Astrocyte of the cerebellum (primary cell): ENCODE results near the gene SLAMF8.
A peak's percentile ranks its signal among the peaks of the same experiment; 100 is the strongest.

ENCODE experiments used
- DNase-seq: peaks from one replicate; pipeline ENCODE4 v3.0.0-alpha.2; 2011; ENCODE audit warnings: low read depth
- H3K4me3 ChIP-seq: 2 replicates; pipeline ENCODE4 v1.5.1; 2011; ENCODE audit warnings: mild to moderate bottlenecking, low read depth, low read length, moderate library complexity
- in situ Hi-C: cut with HindIII; loops from 2 replicates; pipeline ENCODE4 v1.10.0; 2017; ENCODE audit warnings: low sequenced_read_pairs
- TF ChIP-seq, protein P1 (sequence below): IDR thresholded peaks from 2 replicates; pipeline ENCODE4 v1.5.1; 2012; ENCODE audit warnings: low read length, low read depth, moderate library complexity, mild to moderate bottlenecking; ENCODE audit errors: missing control alignments

SLAMF8 gene

DNA sequence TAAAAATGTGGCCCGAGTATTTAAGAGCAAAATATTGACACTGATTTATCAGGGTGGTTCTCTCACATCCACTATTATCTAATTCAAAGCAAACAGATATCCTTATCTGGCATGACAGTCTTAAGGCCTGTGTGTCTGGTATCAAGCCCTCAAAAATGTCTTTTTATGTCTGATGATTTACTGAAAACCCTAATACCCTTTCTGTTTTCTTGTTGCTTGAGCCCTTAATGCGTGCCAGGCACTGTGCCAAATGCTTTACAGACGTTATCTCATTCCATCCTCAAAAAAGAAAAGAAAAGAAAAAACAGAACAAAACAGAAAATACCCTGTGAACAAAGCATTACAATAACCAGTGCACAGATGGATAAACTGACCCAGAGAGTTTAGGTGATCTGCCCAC is 40.2 kb upstream of the SLAMF8 start:
- TF ChIP-seq, protein P1, sequence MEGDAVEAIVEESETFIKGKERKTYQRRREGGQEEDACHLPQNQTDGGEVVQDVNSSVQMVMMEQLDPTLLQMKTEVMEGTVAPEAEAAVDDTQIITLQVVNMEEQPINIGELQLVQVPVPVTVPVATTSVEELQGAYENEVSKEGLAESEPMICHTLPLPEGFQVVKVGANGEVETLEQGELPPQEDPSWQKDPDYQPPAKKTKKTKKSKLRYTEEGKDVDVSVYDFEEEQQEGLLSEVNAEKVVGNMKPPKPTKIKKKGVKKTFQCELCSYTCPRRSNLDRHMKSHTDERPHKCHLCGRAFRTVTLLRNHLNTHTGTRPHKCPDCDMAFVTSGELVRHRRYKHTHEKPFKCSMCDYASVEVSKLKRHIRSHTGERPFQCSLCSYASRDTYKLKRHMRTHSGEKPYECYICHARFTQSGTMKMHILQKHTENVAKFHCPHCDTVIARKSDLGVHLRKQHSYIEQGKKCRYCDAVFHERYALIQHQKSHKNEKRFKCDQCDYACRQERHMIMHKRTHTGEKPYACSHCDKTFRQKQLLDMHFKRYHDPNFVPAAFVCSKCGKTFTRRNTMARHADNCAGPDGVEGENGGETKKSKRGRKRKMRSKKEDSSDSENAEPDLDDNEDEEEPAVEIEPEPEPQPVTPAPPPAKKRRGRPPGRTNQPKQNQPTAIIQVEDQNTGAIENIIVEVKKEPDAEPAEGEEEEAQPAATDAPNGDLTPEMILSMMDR: no peak
- no peak overlapping the region for H3K4me3 ChIP-seq
- no peak for DNase-seq
- in situ Hi-C loops: loop anchor here (25.0 kb wide), 1 partner anchor 226 kb away; no protein-coding TSS in a partner anchor

DNA sequence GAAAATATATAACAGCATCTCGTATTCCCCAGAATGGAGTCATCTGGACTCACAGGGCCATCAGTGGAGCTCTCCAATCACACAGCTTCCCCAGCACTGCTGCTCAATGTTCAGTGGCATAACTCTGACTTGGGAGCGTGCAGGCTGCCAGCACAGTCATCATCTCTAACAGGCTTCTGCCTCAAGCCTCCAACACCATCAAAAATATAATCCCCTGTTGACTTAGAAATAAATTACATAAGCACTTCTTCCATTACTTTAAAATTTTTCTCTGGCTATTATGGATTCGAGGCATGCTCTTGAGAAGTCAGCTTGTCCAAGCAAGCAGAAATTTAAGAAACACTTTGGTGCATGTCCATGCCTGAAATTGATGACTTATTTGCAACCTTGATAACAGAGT is 39.7 kb upstream of the SLAMF8 start:
- no peak for DNase-seq
- no peak overlapping the region for H3K4me3 ChIP-seq
- TF ChIP-seq, protein P1: no peak
- in situ Hi-C loops: loop anchor here (25.0 kb wide), 1 partner anchor 225 kb away; no protein-coding TSS in a partner anchor

DNA sequence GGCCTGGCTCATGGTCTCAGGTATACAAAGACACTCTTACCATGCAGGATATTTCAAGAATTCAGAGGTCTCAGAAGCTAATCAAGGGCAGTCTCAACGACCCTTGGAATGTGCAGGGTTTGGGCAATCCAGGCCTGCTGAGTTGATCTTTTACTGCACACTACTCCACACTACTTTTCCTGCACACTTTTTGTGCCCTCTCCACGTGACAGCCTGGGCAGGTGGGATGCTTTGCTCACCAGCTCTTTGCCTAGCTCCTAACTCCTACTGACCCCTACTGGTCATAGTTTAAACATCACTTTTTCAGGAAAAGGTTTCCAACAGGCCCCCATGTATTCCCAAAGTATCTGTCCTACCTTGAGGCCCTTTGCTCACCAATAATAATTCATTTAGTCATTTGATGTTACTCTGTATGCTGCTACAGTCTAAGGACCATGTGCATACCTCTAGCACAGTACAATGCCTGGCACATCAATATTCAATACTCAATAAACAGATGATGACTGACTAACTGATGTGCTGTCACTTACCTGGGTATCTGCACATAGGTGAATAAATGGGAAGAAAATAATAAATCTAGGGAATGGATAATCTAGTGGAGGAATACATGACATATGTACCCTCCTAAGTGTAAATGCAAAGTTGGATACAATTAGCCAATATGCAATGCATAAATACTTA is 36.3 kb upstream of the SLAMF8 start:
- TF ChIP-seq, protein P1: peak; percentile 66
- in situ Hi-C loops: loop anchor here (25.0 kb wide), 1 partner anchor 222 kb away; no protein-coding TSS in a partner anchor
- DNase-seq: no peak
- H3K4me3 ChIP-seq: no peak overlapping the region

DNA sequence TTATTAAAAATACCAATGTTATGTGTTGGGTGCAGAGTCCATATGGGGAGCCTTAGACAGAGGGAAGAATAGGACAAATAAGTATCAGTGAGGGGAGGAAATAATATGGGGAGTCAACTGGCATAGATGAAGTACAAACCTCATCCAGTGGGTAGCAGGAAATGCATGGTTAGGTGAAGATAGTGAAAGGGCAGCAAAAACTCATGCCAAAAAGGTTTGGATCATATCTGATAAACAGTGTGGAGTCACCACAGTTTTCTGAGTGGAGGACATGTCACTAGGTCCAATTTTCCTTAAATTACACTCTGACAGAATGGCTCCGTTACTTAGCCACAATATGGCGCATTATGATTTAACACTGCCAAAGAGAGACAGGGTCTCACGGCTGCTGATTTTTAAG is 35.6 kb upstream of the SLAMF8 start:
- no peak overlapping the region for H3K4me3 ChIP-seq
- in situ Hi-C loops: loop anchor here (25.0 kb wide), 1 partner anchor 221 kb away; no protein-coding TSS in a partner anchor
- DNase-seq: no peak
- TF ChIP-seq, protein P1: no peak

DNA sequence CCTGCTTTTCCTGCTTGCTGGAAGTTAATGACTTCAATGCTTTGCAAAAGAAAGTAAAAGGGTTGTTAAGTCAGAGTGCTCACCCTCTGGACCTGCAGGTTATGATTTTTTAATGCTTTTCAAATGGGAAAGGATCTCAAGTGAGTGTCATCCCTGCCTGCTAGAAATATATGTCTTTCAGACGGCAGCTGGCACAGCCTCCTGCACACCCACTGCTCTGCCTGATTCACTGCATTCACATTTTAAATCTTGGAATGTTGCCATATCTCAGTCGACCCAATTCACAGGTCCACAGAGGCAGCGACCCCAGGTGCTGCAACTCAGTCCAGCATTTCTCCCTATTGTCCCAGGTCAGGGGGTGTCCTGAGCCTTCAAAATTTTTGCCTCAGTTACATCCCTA is 35.2 kb upstream of the SLAMF8 start:
- no peak for DNase-seq
- no peak overlapping the region for H3K4me3 ChIP-seq
- TF ChIP-seq, protein P1: no peak
- in situ Hi-C loops: loop anchor here (25.0 kb wide), 1 partner anchor 221 kb away; no protein-coding TSS in a partner anchor

DNA sequence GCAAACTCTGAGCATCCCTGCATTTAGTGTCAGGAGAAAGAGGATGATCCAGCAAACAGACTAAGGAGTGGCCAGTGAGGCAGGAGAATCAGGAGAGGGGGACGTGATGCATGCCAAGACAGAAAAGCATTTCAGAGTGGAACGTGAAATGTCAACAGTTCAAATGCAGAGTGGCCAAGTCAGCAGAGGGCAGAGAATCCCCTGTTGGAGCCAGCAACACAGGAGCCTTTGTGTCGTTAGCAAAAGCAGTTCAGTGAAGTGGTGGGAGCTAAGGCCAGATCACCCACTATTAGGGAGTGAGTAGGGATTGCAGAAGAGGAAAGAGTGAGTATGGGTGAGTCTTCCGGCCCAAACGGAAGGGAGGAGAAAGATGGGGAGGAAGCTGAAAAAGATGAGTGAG is 31.1 kb upstream of the SLAMF8 start:
- in situ Hi-C loops: loop anchor here (5.0 to 25.0 kb wide), 2 partner anchors 97 to 217 kb away; no protein-coding TSS in a partner anchor
- DNase-seq: no peak
- H3K4me3 ChIP-seq: no peak overlapping the region
- TF ChIP-seq, protein P1: no peak
